Measurements from ENCODE around the gene TM9SF3.

- TF ChIP-seq POLR2AphosphoS5 (IDR thresholded peaks at IDR 0.05) (no peak), CTCF (IDR thresholded peaks at IDR 0.05) (no peak), POLR2A (IDR thresholded peaks at IDR 0.05) (no peak), EP300 (IDR thresholded peaks at IDR 0.05) (no peak)
These were observed 26.3 kb downstream of the TM9SF3 start for GRCh38 chr10:96560489-96560888.
